ENCODE measurements around the gene MRPS9. TPM values are rescaled to one million over a fixed set of nuclear protein-coding genes. Genes with fewer than 3 reads are reported as not detected.

The MRPS9 gene
- total RNA-seq, 1 experiment from 2014 or later, result 49.7 TPM

GRCh38 chr2:105034170-105034569 is 3.7 kb upstream of the MRPS9 start:
- Histone ChIP-seq H4K20me1 (ENCODE audit: insufficient read depth) (no peaks in the 10 kb centered on the region), H3K4me2 (ENCODE audit: low read length) (no peak overlapping the region), H3K27me3 (ENCODE audit: insufficient read depth, low read length) (no peaks in the 10 kb centered on the region), H3K27ac (ENCODE audit: low read depth, low read length) (no peak overlapping the region), H3K9me3 (ENCODE audit: control insufficient read depth in 1 of 2, insufficient read depth in 1 of 2, low read depth in 1 of 2, low read length in 2 of 2) (no peaks in the 10 kb centered on the region), H3K9me2 (ENCODE audit: insufficient read depth) (no peaks in the 10 kb centered on the region), H3K9ac (ENCODE audit: low read length) (no peak overlapping the region), H3K4me3 (replicated peaks in 1 of 2; ENCODE audit: low read depth in 1 of 2, low read length in 2 of 2) (no peak overlapping the region), H3K79me2 (ENCODE audit: insufficient read depth, low read length) (peaks cover 13% of the 10 kb centered on the region), H3K36me3 (ENCODE audit: control insufficient read depth in 1 of 2, insufficient read depth in 2 of 2, low read length in 2 of 2) (no peaks in the 10 kb centered on the region), H3K4me1 (ENCODE audit: control insufficient read depth in 1 of 2, insufficient read depth in 2 of 2, low read length in 2 of 2) (peaks cover 0 to 11% of the 10 kb centered on the region in 2 experiments; a peak in 3 of 4 replicates), H2AFZ (ENCODE audit: low read depth, low read length, poor library complexity, severe bottlenecking) (no peak overlapping the region)
- BruUV-seq (replicated peaks), result no TSS peak
- RAD21 ChIA-PET (ENCODE audit: low non-redundant PET in 1 of 2, low total read pairs in 2 of 2, uncharacterized antibody in 2 of 2, unreplicated experiment in 2 of 2), result no interaction called here
- ATAC-seq (no peak), DNase-seq (ENCODE audit: low read depth, low spot score) (no peak)
- POLR2A ChIA-PET, result no interaction called here
- CTCF ChIA-PET, result no interaction called here
- TF ChIP-seq ZFX (IDR thresholded peaks at IDR 0.05), result no peak
- no peak for TF ChIP-seq ATF3 (IDR thresholded peaks at IDR 0.05)
- TF ChIP-seq POLR2AphosphoS5 (IDR thresholded peaks at IDR 0.05; ENCODE audit: low read depth, low read length), result no peak
- TF ChIP-seq TCF7L2 (IDR thresholded peaks at IDR 0.05; ENCODE audit: borderline replicate concordance, extremely low read depth, insufficient read depth, insufficient read length), result no peak
- no peak for TF ChIP-seq ZBTB33 (IDR thresholded peaks at IDR 0.05; ENCODE audit: extremely low read depth, insufficient replicate concordance, low read length)
- no peak for TF ChIP-seq POLR2A (IDR thresholded peaks at IDR 0.05; ENCODE audit: borderline replicate concordance, extremely low read depth, insufficient read depth, insufficient read length)
- TF ChIP-seq RAD21 (IDR thresholded peaks at IDR 0.05; ENCODE audit: low read depth), result no peak
- intact Hi-C loops (cut with micrococcal nuclease), result no loop called here
